GM23338 (cell line): Measurements from ENCODE around the gene ZDHHC20. TPM values are rescaled to one million over a fixed set of nuclear protein-coding genes. Genes with fewer than 3 reads are reported as not detected.

ENCODE experiments used
- ATAC-seq: fragments of 200-7000 bp; cut with Tn5 transposase; 3 replicates; pipeline ENCODE4 v1.9.1; 2020
- DNase-seq: peaks from one replicate; pipeline ENCODE4 v3.0.0-alpha.2; 2015; ENCODE audit warnings: low spot score
- H2AFZ ChIP-seq: fragments of 200-600 bp; sonication (generic); 2 replicates; pipeline ENCODE4 v1.8.0; 2016; ENCODE audit warnings: antibody characterized with exemption, mild to moderate bottlenecking, moderate library complexity
- H3F3A ChIP-seq: fragments of 200-600 bp; sonication (generic); replicated peaks from 2 replicates; pipeline ENCODE4 v1.8.0; 2017; ENCODE audit warnings: antibody characterized with exemption, mixed run types, low read depth
- H3K27ac ChIP-seq: fragments of 200-600 bp; sonication (generic); 2 replicates; pipeline ENCODE4 v1.6.1; 2016; ENCODE audit warnings: low read depth
- H3K27me3 ChIP-seq: fragments of 200-600 bp; sonication (generic); 2 replicates; pipeline ENCODE4 v1.8.0; 2016; ENCODE audit warnings: mild to moderate bottlenecking, mixed run types, moderate library complexity; ENCODE audit not compliant: insufficient read depth
- H3K36me3 ChIP-seq: fragments of 200-600 bp; sonication (generic); 2 replicates; pipeline ENCODE4 v1.8.0; 2016; ENCODE audit warnings: mild to moderate bottlenecking; ENCODE audit not compliant: insufficient read depth
- H3K4me1 ChIP-seq: fragments of 200-600 bp; sonication (generic); 2 replicates; pipeline ENCODE4 v1.8.0; 2016; ENCODE audit warnings: mild to moderate bottlenecking, moderate library complexity; ENCODE audit not compliant: insufficient read depth
- H3K4me2 ChIP-seq: fragments of 200-600 bp; sonication (generic); 2 replicates; pipeline ENCODE4 v1.7.1; 2017; ENCODE audit warnings: mixed run types
- H3K4me3 ChIP-seq: fragments of 200-600 bp; sonication (generic); 2 replicates; pipeline ENCODE4 v1.6.1; 2016; ENCODE audit warnings: mixed run types
- H3K79me2 ChIP-seq: fragments of 200-600 bp; sonication (generic); replicated peaks from 2 replicates; pipeline ENCODE4 v1.8.0; 2017; ENCODE audit warnings: mild to moderate bottlenecking; ENCODE audit not compliant: insufficient read depth
- H3K9me2 ChIP-seq: fragments of 200-600 bp; sonication (generic); 2 replicates; pipeline ENCODE4 v1.8.0; 2017; ENCODE audit not compliant: insufficient read depth
- H4K20me1 ChIP-seq: fragments of 200-600 bp; sonication (generic); replicated peaks from 2 replicates; pipeline ENCODE4 v1.8.0; 2017; ENCODE audit warnings: mild to moderate bottlenecking; ENCODE audit not compliant: insufficient read depth
- H3K27ac Mint-ChIP-seq: 2 replicates; pipeline ENCODE4 v1.8.0; 2020; ENCODE audit warnings: inconsistent platforms, mild to moderate bottlenecking, moderate library complexity, mixed read lengths
- H3K27me3 Mint-ChIP-seq: 3 replicates; pipeline ENCODE4 v1.8.0; 2022; ENCODE audit warnings: low read depth, mild to moderate bottlenecking, moderate library complexity, mixed read lengths, inconsistent platforms; ENCODE audit not compliant: insufficient read depth, poor library complexity
- H3K36me3 Mint-ChIP-seq: 3 replicates; pipeline ENCODE4 v1.8.0; 2021; ENCODE audit warnings: low read depth, mild to moderate bottlenecking, inconsistent platforms, moderate library complexity, mixed read lengths
- H3K4me1 Mint-ChIP-seq: 3 replicates; pipeline ENCODE4 v1.8.0; 2020; ENCODE audit warnings: mild to moderate bottlenecking, inconsistent platforms, mixed read lengths
- H3K4me3 Mint-ChIP-seq: 3 replicates; pipeline ENCODE4 v1.8.0; 2021; ENCODE audit warnings: moderate library complexity, mild to moderate bottlenecking, inconsistent platforms, mixed read lengths
- H3K9me3 Mint-ChIP-seq: 3 replicates; pipeline ENCODE4 v1.8.0; 2020; ENCODE audit warnings: moderate library complexity, mild to moderate bottlenecking, inconsistent platforms, mixed read lengths
- CREB1 ChIP-seq: fragments of 250-450 bp; sonication (Bioruptor Pico); IDR thresholded peaks from 2 replicates; pipeline ENCODE4 v1.5.0; 2020; ENCODE audit warnings: low read depth, mild to moderate bottlenecking, moderate library complexity
- EZH2 ChIP-seq: fragments of 200-600 bp; sonication (generic); IDR thresholded peaks from one replicate; pipeline ENCODE4 v1.8.0; 2017; ENCODE audit warnings: antibody characterized with exemption, mild to moderate bottlenecking, low read depth; ENCODE audit not compliant: unreplicated experiment
- EZH2phosphoT487 ChIP-seq: fragments of 200-600 bp; sonication (generic); IDR thresholded peaks from one replicate; pipeline ENCODE4 v1.8.1; 2018; ENCODE audit warnings: antibody characterized with exemption; ENCODE audit not compliant: unreplicated experiment
- JUNB ChIP-seq: IDR thresholded peaks from one replicate; pipeline ENCODE4 v1.6.1; 2016; ENCODE audit warnings: antibody characterized with exemption; ENCODE audit not compliant: unreplicated experiment
- NANOG ChIP-seq: IDR thresholded peaks from 2 replicates; pipeline ENCODE4 v1.6.1; 2016; ENCODE audit warnings: antibody characterized with exemption, borderline replicate concordance
- POLR2AphosphoS5 ChIP-seq: IDR thresholded peaks from 2 replicates; pipeline ENCODE4 v1.6.1; 2016; ENCODE audit warnings: antibody characterized with exemption, low read depth
- STAT1 ChIP-seq: IDR thresholded peaks from one replicate; pipeline ENCODE4 v1.6.1; 2016; ENCODE audit warnings: antibody characterized with exemption; ENCODE audit not compliant: unreplicated experiment
- ZNF331 ChIP-seq: fragments of 250-450 bp; sonication (Bioruptor Pico); IDR thresholded peaks from 2 replicates; pipeline ENCODE4 v1.5.0; 2020; ENCODE audit warnings: low read depth, mild to moderate bottlenecking, moderate library complexity
- polyA plus RNA-seq: library from polyadenylated mRNA; unstranded; fragments of >200 nt; fragmentation: Nextera tagmentation; extraction: Ambion mirVana; gene quantifications from 2 replicates; pipeline ENCODE4 v1.2.1, GENCODE V29; 2016
- total RNA-seq: library from RNA; depleted of rRNA; stranded (reverse); fragments of >200 nt; shearing (Covaris generic); gene quantifications from 2 replicates; pipeline ENCODE4 v1.2.3, GENCODE V29; 2014
- TF ChIP-seq, protein P1 (sequence below), 2 experiments: fragments of 200-600 bp in 1 of 2; sonication (generic) in 1 of 2; conservative IDR thresholded peaks; 2 replicates each; pipeline versions ENCODE4 v1.5.1 to v1.6.1; 2016 to 2017; ENCODE audit warnings: antibody characterized with exemption in 2 of 2, low read depth in 2 of 2, mild to moderate bottlenecking in 2 of 2, moderate library complexity in 1 of 2
- TF ChIP-seq, protein P2 (sequence below): fragments of 250-450 bp; sonication (Bioruptor Pico); IDR thresholded peaks from 2 replicates; pipeline ENCODE4 v1.5.0; 2020; ENCODE audit warnings: mild to moderate bottlenecking, moderate library complexity

ZDHHC20 gene
- total and polyA plus RNA-seq, 2 experiments from 2014 or later = 37.7 to 119 TPM

DNA sequence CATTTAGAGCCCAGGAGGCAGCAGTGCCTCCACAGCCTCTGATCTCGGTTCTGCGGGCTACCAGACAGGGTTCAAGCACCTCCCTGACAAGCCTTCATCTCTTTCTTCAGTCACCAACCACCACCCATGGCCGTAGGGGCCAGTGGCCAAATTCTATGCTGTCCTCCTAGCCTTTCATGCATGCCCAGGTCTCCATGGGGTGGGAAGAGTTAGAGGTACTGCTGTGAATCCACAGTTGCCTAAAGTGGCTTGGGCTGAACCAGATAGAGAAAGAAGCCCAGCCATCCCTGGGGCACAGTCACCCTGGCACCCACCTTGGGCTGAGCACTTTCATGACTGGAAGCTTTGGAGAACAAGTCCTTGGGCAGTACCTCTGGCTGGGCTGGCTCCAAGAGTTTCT lies 97.4 kb downstream of the ZDHHC20 start:
- ATAC-seq (no peak), DNase-seq (no peak)
- Histone ChIP-seq H3K27ac (no peak overlapping the region), H3F3A (no peaks in the 10 kb centered on the region), H3K27me3 (no peaks in the 10 kb centered on the region), H3K4me3 (no peak overlapping the region), H3K36me3 (no peaks in the 10 kb centered on the region), H3K9me2 (no peaks in the 10 kb centered on the region; the same call in 1 of the 2 replicates), H2AFZ (no peak overlapping the region), H3K79me2 (no peaks in the 10 kb centered on the region), H3K4me2 (no peak overlapping the region), H3K4me1 (no peaks in the 10 kb centered on the region), H4K20me1 (no peaks in the 10 kb centered on the region)
- H3K27me3 Mint-ChIP-seq = peaks cover 5% of the 10 kb centered on the region
- no peaks in the 10 kb centered on the region for H3K36me3 Mint-ChIP-seq
- H3K4me1 Mint-ChIP-seq = peaks cover 9% of the 10 kb centered on the region
- H3K27ac Mint-ChIP-seq = no peak overlapping the region
- TF ChIP-seq, protein P1, sequence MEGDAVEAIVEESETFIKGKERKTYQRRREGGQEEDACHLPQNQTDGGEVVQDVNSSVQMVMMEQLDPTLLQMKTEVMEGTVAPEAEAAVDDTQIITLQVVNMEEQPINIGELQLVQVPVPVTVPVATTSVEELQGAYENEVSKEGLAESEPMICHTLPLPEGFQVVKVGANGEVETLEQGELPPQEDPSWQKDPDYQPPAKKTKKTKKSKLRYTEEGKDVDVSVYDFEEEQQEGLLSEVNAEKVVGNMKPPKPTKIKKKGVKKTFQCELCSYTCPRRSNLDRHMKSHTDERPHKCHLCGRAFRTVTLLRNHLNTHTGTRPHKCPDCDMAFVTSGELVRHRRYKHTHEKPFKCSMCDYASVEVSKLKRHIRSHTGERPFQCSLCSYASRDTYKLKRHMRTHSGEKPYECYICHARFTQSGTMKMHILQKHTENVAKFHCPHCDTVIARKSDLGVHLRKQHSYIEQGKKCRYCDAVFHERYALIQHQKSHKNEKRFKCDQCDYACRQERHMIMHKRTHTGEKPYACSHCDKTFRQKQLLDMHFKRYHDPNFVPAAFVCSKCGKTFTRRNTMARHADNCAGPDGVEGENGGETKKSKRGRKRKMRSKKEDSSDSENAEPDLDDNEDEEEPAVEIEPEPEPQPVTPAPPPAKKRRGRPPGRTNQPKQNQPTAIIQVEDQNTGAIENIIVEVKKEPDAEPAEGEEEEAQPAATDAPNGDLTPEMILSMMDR (conservative IDR thresholded peaks at IDR 0.05; ENCODE audit: low read depth in 2 of 2) = no peak
- no peak overlapping the region for H3K4me3 Mint-ChIP-seq
- H3K9me3 Mint-ChIP-seq = no peaks in the 10 kb centered on the region; the same call in 2 of the 3 replicates

DNA sequence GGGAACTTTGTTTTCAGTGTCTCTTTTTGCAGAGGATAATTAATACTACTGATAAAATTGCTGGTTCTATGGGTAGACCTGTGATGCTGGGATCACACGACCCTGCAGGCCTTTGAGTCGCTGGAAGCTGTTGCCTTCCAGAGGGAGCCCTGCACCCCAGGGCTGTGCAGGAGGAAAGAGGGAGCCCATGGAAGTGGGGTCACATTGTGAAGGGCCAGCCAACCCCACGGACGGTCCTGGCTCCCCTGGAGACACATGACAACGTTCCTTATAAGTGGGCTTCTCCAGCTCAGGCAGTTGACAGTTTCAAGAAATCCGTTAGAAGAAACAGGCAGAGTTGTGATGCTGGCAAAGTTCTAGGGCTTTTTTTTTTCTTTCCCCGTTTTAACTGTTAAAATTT lies 98.0 kb downstream of the ZDHHC20 start:
- Histone ChIP-seq H3K4me3 (no peak overlapping the region), H4K20me1 (no peaks in the 10 kb centered on the region), H3K79me2 (no peaks in the 10 kb centered on the region), H3K27me3 (no peaks in the 10 kb centered on the region), H3K9me2 (no peaks in the 10 kb centered on the region; the same call in 1 of the 2 replicates), H3K4me1 (no peaks in the 10 kb centered on the region), H3K4me2 (no peak overlapping the region), H2AFZ (no peak overlapping the region), H3F3A (no peaks in the 10 kb centered on the region), H3K27ac (no peak overlapping the region), H3K36me3 (no peaks in the 10 kb centered on the region)
- DNase-seq = no peak
- Mint-ChIP-seq H3K27me3 (peaks cover 5% of the 10 kb centered on the region), H3K36me3 (no peaks in the 10 kb centered on the region), H3K27ac (no peak overlapping the region), H3K9me3 (no peaks in the 10 kb centered on the region; the same call in 2 of the 3 replicates), H3K4me3 (no peak overlapping the region), H3K4me1 (peaks cover 8% of the 10 kb centered on the region)
- no peak for ATAC-seq
- TF ChIP-seq EZH2phosphoT487 = no peak
- TF ChIP-seq, protein P2, sequence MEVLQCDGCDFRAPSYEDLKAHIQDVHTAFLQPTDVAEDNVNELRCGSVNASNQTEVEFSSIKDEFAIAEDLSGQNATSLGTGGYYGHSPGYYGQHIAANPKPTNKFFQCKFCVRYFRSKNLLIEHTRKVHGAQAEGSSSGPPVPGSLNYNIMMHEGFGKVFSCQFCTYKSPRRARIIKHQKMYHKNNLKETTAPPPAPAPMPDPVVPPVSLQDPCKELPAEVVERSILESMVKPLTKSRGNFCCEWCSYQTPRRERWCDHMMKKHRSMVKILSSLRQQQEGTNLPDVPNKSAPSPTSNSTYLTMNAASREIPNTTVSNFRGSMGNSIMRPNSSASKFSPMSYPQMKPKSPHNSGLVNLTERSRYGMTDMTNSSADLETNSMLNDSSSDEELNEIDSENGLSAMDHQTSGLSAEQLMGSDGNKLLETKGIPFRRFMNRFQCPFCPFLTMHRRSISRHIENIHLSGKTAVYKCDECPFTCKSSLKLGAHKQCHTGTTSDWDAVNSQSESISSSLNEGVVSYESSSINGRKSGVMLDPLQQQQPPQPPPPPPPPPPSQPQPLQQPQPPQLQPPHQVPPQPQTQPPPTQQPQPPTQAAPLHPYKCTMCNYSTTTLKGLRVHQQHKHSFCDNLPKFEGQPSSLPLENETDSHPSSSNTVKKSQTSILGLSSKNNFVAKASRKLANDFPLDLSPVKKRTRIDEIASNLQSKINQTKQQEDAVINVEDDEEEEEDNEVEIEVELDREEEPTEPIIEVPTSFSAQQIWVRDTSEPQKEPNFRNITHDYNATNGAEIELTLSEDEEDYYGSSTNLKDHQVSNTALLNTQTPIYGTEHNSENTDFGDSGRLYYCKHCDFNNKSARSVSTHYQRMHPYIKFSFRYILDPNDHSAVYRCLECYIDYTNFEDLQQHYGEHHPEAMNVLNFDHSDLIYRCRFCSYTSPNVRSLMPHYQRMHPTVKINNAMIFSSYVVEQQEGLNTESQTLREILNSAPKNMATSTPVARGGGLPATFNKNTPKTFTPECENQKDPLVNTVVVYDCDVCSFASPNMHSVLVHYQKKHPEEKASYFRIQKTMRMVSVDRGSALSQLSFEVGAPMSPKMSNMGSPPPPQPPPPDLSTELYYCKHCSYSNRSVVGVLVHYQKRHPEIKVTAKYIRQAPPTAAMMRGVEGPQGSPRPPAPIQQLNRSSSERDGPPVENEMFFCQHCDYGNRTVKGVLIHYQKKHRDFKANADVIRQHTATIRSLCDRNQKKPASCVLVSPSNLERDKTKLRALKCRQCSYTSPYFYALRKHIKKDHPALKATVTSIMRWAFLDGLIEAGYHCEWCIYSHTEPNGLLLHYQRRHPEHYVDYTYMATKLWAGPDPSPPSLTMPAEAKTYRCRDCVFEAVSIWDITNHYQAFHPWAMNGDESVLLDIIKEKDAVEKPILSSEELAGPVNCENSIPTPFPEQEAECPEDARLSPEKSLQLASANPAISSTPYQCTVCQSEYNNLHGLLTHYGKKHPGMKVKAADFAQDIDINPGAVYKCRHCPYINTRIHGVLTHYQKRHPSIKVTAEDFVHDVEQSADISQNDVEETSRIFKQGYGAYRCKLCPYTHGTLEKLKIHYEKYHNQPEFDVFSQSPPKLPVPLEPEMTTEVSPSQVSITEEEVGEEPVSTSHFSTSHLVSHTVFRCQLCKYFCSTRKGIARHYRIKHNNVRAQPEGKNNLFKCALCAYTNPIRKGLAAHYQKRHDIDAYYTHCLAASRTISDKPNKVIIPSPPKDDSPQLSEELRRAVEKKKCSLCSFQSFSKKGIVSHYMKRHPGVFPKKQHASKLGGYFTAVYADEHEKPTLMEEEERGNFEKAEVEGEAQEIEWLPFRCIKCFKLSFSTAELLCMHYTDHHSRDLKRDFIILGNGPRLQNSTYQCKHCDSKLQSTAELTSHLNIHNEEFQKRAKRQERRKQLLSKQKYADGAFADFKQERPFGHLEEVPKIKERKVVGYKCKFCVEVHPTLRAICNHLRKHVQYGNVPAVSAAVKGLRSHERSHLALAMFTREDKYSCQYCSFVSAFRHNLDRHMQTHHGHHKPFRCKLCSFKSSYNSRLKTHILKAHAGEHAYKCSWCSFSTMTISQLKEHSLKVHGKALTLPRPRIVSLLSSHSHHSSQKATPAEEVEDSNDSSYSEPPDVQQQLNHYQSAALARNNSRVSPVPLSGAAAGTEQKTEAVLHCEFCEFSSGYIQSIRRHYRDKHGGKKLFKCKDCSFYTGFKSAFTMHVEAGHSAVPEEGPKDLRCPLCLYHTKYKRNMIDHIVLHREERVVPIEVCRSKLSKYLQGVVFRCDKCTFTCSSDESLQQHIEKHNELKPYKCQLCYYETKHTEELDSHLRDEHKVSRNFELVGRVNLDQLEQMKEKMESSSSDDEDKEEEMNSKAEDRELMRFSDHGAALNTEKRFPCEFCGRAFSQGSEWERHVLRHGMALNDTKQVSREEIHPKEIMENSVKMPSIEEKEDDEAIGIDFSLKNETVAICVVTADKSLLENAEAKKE = no peak
- no peak for TF ChIP-seq STAT1
- TF ChIP-seq CREB1 = no peak
- no peak for TF ChIP-seq EZH2
- TF ChIP-seq POLR2AphosphoS5 = no peak
- no peak for TF ChIP-seq JUNB
- TF ChIP-seq ZNF331 (CRISPR knock-in tag) = no peak
- TF ChIP-seq NANOG = no peak
- TF ChIP-seq, protein P1 (conservative IDR thresholded peaks at IDR 0.05; ENCODE audit: low read depth in 2 of 2) = no peak
